GM18502 (cell line): Measurements from ENCODE around the gene FAM50A.

ENCODE experiments used
- ATAC-seq: cut with Tn5 transposase; IDR thresholded peaks from one replicate; pipeline ENCODE4 v1.9.1; 2021; ENCODE audit warnings: mild to moderate bottlenecking; ENCODE audit not compliant: unreplicated experiment, poor library complexity

FAM50A gene

DNA sequence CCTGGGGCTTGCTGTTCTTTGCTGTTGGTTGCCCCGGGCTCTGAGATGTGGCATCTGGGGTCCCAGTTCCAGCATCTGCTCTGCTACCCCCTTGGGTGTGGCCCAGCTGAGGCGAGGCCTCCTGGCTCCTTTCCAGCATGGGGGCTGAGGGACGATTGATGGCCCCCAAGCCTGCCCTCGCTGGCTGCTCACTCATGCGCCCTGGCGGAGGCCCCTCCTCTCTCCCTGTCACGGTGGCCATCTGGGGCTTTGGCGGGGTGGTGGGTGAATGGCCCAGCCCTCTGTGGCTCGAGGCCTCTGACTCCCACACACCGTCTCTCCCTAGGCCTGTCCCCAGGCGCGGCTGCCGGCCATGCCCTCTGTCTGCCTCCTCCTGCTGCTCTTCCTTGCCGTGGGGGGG lies 15.9 kb downstream of the FAM50A start:
- no peak for ATAC-seq

GRCh38 chrX:154460326-154460725 lies 16.4 kb downstream of the FAM50A start:
- ATAC-seq: no peak

DNA sequence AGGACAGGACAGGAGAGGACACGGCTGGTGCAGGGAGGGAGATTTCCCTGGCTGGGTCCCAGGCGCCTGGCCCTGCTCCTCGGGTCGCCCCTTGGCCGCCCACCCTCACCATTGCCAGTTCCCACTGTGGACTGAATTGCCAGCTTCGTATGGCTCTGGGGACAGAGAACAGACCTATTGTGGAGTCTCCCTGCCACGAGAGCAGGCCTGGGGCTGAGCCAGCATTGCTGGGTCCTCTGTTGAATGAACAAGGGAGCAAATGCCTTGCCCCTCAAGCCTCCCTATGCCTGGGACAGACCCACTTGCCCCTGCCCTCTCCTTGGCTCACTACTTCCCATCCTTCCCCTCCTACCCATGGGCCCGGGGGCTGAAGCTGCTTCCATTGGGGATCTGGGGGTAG lies 18.5 kb downstream of the FAM50A start:
- no peak for ATAC-seq

DNA sequence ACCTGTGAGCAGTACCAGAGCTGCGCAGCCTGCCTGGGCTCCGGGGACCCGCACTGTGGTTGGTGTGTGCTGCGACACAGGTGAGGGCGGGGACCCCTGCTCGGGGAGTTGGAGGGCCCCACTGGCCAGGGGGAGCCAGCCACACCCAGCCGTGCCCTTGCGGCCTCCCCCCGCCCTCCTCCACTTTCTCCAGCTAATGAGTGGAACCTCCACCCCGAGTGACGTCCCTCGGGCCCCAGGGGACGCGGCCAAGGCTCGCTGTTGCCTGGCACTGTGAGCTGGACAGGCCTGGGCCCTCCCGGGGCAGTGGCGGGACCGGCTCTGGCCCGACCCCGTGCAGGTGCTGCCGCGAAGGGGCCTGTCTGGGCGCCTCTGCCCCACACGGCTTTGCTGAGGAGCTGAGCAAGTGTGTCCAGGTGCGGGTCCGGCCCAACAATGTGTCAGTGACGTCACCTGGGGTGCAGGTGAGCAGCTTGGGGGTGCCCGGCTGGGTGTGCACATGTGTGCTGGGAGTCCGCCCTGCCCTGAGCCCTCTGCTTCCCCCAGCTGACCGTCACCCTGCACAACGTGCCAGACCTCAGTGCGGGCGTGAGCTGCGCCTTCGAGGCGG lies 19.8 kb downstream of the FAM50A start:
- ATAC-seq: no peak

DNA sequence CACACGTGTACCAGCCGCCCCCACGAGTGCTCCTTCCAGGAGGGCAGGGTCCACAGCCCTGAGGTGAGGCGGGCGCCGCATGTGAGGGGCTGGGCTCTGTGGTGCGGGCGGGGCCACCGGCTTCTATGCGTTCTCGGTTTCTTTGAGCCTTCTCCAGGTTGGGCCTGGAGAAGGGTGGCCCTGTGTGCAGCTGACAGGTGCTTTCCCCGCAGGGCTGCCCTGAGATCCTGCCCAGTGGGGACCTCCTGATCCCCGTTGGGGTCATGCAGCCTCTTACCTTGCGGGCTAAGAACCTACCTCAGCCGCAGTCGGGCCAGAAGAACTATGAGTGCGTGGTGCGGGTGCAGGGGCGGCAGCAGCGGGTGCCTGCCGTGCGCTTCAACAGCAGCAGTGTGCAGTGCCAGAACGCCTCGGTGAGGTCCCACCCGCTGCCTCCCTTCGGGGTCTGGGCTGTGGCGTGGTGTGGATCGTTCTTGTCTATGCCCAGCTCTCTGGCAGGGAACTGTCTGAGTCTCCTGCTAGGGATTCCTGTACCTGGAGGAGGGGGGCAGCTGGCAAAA lies 20.9 kb downstream of the FAM50A start:
- no peak for ATAC-seq

DNA sequence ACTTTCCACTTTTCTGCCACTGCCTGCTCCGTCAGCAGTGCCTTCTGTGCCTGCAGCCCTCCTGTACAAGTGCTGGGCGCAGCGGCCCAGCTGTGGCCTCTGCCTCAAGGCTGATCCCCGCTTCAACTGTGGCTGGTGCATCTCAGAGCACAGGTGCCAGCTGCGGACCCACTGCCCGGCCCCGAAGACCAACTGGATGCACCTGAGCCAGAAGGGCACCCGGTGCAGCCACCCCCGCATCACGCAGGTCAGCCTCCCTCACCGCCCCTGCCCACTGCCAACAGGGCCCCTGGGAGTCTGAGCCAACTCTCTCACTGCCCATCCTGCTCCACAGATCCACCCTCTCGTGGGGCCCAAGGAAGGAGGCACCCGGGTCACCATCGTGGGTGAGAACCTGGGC lies 21.7 kb downstream of the FAM50A start:
- ATAC-seq: no peak

- no peak for ATAC-seq
Observed at GRCh38 chrX:154466036-154466435, 22.1 kb downstream of the FAM50A start.

GRCh38 chrX:154466907-154467306 lies 23.0 kb downstream of the FAM50A start:
- no peak for ATAC-seq

- no peak for ATAC-seq
Observed at GRCh38 chrX:154467556-154467955, 23.6 kb downstream of the FAM50A start.

DNA sequence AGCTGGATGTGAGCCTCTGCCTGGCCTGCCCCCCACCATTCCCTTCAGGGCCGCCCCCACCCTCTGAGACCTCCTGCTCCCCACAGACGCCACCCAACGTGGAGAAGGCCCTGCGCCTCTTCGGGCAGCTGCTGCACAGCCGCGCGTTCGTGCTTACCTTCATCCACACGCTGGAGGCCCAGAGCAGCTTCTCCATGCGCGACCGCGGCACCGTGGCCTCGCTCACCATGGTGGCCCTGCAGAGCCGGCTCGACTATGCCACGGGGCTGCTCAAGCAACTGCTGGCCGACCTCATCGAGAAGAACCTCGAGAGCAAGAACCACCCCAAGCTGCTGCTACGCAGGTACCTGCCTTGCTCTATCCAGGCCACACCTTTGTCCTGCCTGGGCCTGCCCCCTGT lies 24.3 kb downstream of the FAM50A start:
- ATAC-seq: no peak

GRCh38 chrX:154469114-154469513 lies 25.2 kb downstream of the FAM50A start:
- ATAC-seq: no peak

DNA sequence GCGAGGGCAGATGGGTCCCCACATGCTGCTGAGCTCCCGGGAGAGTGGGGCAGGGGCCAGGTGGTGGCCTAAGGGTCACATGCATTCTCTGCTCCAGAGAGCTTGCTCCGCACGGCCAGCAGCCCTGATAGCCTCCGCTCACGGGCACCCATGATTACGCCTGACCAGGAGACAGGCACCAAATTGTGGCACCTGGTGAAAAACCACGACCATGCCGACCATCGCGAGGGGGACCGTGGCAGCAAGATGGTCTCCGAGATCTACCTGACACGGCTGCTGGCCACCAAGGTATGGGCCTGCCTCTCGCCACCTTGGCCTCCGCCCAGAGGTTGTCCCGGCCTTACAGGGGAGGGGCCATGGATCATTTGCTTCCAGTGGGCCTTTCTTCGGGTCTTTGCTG lies 25.9 kb downstream of the FAM50A start:
- ATAC-seq: no peak

DNA sequence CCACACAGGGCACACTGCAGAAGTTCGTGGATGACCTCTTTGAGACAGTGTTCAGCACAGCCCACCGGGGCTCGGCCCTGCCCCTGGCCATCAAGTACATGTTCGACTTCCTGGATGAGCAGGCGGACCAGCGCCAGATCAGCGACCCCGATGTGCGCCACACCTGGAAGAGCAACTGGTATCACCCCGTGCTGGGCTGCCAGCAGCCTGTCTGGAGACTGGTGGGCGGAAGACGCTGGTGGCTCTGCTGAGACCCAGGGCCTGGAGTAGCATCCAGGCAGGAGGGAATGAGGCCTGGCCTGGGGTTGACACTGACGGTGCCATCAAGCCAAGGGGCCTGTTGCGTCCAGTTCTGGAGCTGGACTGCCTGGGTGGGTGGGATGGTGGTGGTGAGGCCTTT lies 26.5 kb downstream of the FAM50A start:
- ATAC-seq: no peak

DNA sequence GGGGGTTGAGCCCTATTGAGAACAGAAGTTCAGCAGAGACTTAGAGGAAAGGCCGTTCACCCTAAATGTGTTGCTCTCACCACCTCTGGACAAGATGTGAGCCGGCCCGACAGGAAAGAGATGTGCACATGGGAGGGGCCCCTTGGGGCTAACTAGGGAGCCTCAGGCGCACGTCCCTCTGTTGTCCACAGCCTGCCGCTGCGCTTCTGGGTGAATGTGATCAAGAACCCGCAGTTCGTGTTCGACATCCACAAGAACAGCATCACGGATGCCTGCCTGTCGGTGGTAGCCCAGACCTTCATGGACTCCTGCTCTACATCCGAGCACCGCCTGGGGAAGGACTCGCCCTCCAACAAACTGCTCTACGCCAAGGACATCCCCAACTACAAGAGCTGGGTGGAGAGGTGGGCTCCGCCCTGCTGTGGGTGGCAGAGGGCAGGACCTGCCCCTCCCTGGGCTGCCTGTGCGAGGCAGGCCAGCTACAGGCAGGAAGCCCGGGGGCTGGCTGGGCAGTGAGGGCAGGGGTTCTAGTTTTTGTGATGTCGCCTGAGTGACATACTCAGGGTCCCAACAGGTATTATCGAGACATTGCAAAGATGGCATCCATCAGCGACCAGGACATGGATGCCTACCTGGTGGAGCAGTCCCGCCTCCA lies 27.1 kb downstream of the FAM50A start:
- no peak for ATAC-seq

DNA sequence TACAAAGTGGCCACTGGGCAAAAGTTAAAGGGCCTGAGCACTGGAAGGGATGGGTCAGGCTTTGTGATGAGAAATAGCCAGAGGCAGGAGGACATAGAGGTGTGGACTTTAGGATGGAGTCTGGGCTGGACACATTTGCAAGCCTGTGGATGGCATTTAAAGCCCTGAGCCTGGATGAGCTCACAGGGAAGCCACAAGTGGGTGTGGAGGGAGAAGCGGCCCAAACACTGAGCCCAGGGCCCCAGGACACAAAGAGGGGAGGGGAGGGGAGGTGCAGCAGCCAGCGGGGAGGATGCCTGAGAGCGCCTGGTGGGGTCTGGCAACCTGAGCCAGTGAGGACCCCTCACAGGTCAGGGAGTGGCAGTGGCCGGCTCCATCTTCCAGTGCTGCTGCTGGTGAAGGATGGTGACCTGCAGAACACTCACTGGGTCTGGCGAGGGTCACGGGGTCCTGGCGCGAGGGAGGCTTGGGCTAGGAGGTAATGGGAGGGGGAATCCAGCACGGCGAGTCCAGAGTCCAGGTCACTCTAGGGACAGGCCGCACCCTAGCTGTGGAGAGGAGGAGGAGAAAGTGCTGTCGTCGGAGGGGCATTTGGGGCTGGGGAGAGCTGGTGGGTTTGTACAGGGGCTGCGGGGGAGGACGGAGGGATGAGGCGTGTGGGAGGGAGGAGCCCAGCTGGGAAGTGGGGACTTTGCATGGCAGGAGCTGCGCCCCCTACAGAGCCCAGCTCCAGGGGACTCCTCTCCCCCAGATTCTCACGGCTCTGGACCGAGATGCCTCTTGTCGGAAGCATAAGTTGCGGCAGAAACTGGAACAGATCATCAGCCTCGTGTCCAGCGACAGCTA lies 28.1 kb downstream of the FAM50A start:
- ATAC-seq: no peak

DNA sequence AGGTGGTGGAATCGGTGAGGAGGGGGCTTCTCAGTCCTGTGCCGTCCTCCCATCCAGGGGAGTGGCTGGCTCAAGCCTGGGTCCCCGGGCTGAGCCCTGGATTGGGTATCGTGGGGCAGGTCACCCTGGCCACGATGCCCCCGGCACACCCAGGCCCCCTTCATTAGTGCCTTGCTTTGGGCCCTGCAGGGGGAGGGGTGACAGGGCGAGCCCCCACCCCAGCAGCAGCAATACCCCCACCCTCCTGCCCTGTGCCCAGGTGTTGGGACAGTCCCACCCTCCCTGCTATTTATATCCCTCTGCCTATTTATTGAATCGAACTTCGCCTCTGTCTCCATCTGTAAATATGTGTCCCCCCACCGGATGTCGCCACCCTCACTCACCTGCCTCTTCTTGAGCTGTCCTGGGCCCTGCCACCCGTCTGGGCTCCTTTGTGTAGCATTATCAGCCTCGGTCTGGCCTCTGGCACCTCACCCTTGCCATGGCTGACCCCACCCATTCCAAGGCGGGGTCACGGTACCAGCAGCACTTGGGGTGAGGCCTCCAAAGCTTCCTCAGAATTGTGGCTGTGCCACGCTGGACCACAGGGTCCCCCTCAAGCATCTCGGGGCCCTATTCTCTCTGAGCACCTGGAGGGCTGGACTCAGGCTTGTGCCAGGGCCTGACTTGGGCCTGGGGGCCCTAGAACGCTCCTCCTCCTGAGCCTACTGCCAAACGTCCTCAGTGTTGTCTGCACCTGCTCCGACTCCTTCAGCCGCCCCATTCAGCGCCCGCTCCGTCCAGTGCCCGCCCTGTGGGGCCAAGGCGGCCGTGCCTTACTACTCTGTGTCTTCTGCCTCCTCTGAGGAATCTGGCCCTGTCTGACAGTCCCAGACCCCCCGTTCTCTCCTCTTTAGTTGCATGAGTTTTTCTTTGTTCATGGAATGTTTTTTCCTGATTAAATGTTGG lies 29.0 kb downstream of the FAM50A start:
- no peak for ATAC-seq

GRCh38 chrX:154473683-154474082 lies 29.7 kb downstream of the FAM50A start:
- no peak for ATAC-seq

DNA sequence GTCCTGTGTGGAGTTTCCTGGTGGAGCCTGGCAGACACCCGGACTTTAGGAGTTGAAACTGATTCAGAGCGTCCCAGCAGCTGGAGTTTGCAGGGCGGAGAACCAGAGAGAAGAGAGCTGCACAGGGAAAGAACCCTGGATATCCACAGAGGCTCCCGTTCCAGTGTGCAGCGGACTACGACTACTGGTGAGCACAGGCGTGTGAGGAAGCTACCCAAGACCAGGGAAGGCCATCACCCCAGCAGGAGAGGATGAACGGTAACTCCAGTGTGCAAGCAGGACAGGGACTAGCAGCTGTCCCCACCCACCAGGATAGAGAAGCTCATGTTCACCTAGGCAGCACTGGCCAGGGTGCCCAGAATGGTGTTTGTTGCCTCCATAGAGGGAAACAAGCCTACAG lies 32.9 kb downstream of the FAM50A start:
- ATAC-seq: no peak

DNA sequence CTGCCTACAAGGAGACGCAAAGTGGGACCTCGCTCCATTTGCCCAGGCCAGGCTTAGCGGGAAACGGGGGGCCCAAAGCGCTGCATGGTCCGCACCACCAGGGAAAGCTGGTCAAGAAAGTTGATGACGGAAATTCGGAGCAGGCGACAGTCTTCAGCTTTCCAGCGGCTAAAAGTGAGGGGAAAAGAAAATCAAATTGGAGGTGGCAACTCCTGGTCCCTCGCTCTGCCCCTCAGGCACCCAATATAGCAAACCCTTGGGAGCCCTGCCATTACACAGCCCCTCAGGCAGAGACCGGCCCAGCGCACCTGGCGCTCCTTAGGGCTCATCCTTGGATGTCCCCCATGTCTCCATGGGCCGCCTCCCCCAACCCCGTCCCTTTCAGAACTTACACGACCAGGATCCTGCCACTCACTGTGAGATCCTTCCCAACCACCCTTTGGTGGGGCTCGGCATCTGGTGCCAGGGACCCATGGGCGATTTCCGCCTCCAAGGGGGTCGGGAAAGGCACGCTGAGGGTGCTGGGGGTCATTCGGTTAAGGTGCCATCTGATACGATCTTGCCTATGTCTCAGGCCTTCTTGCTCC lies 34.0 kb downstream of the FAM50A start:
- ATAC-seq: no peak
